Jurkat, Clone E6-1 (cell line): Measurements from ENCODE around the gene EPC2.

Source experiments
- DNase-seq: peaks from one replicate; pipeline ENCODE4 v3.0.0-alpha.2; 2011; ENCODE audit warnings: low read depth, low spot score
- H3K4me3 ChIP-seq: 2 replicates; pipeline ENCODE4 v1.5.1; 2011; ENCODE audit warnings: mild to moderate bottlenecking, low read length, control low read depth, moderate library complexity

EPC2 gene

GRCh38 chr2:148826791-148827190 is 182.2 kb downstream of the EPC2 start:
- no peak for DNase-seq
- no peak overlapping the region for H3K4me3 ChIP-seq

DNA sequence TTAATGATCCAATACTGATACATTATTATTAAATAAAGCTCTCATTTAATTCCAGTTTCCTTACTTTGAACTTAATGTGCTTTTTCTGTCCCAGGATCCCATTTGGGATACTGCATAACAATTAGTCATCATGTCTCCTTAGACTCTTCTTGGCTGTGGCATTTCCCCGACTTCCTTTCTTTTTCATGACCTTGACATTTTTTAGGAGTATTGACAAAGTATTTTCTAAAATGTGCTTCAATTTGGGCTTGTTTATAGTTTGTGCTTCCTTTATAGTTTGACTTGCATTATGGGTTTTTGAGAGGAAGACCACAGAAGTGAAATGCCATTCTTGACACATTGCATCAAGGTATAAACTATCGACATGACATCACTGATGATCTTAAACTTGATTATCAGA is 184.4 kb downstream of the EPC2 start:
- no peak for DNase-seq

DNA sequence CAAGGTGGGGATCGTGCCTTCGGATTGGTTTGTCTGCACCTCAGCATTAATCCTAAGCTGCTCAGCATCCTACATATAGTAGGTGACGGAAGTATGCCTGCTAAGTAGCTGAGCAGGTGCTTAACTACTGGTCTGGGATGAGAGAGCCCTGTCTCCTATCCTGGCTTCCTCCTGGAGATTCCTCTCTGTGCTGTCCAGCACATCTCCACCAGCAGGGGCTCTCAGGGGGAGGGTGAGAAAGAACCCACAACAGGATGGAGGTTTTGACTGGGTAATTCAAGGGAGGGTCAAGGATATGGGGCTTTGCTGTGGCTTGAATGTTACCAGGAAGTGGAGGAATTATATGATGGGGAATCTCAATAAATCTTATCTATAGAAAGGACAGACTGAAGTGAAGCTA is 185.1 kb downstream of the EPC2 start:
- H3K4me3 ChIP-seq: no peak overlapping the region
- DNase-seq: no peak

More for the DNA sequence above, 184.4 kb downstream of the EPC2 start:
- no peak overlapping the region for H3K4me3 ChIP-seq

DNA sequence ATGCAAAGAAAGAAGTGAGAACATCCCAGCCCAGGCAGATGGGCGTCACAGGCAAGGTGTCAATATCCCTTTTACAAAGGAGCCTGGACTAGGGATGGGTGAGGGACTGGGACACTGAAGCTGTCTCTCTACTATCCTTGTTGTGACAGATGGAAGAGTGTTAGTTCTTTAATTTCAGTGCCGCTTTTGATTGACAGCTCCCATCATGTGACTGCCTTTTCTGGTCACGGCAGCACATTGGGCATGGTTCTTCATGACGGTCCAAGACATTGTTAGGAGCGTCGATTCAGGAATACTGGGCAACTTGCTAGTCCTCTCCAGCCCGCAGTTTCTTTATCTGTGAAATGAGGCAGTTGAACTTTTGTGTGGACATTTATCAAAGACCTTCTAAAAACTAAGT is 188.1 kb downstream of the EPC2 start:
- H3K4me3 ChIP-seq: no peak overlapping the region
- DNase-seq: no peak
